HCT116 (cell line): ENCODE measurements around the gene MAP3K21. TPM values are rescaled to one million over a fixed set of nuclear protein-coding genes. Genes with fewer than 3 reads are reported as not detected.

Experiments
- ATAC-seq: fragments of 200-7000 bp; cut with Tn5 transposase; 2 replicates; pipeline ENCODE4 v1.9.1; 2020; ENCODE audit warnings: mild to moderate bottlenecking, moderate library complexity
- BruUV-seq: library from RNA; stranded (reverse); fragments of 400-500 nt; replicated peaks from 2 replicates; lab custom pipeline; 2021; lab: Mats Ljungman, UMichigan
- CTCF ChIA-PET: fragments of 300-600 bp; sonication (Branson Sonifier 250); formaldehyde crosslinking; loops from one replicate; lab custom pipeline; 2021; ENCODE audit warnings: antibody characterized with exemption; lab: Charles Lee
- POLR2A ChIA-PET: fragments of 300-600, 350-600 bp; sonication (Branson Sonifier 250); formaldehyde crosslinking; loops from one replicate; lab custom pipeline; 2021; ENCODE audit warnings: antibody characterized with exemption; lab: Charles Lee
- RAD21 ChIA-PET, 2 experiments: fragments of 300-600 bp; sonication (Branson Sonifier 250); formaldehyde crosslinking; loops; one replicate each; lab custom pipeline; 2023; ENCODE audit warnings: low total read pairs in 2 of 2; ENCODE audit not compliant: uncharacterized antibody in 2 of 2, unreplicated experiment in 2 of 2, low non-redundant PET in 1 of 2; lab: Charles Lee
- DNase-seq: peaks from one replicate; pipeline ENCODE4 v3.0.0-alpha.2; 2010; ENCODE audit warnings: low read depth, low spot score
- H2AFZ ChIP-seq: fragments of 200-600 bp; shearing (Covaris generic), sonication (generic); 2 replicates; pipeline ENCODE4 v1.6.1; 2017; ENCODE audit warnings: low read depth, mixed run types, mixed read lengths, antibody characterized with exemption, low read length; ENCODE audit not compliant: poor library complexity, severe bottlenecking
- H3K27ac ChIP-seq: 2 replicates; pipeline ENCODE4 v1.5.1; 2012; ENCODE audit warnings: low read depth, low read length
- H3K27me3 ChIP-seq: fragments of 200-600 bp; sonication (generic); 2 replicates; pipeline ENCODE4 v1.6.1; 2016; ENCODE audit warnings: mixed run types, low read length, mixed read lengths; ENCODE audit not compliant: insufficient read depth
- H3K36me3 ChIP-seq, 2 experiments: fragments of 200-500 bp in 1 of 2; fragments of 200-600 bp in 1 of 2; sonication (Bioruptor generic) in 1 of 2; sonication (generic) in 1 of 2; 2 replicates each; pipeline versions ENCODE4 v1.5.1 to v1.6.1; 2014 to 2016; ENCODE audit warnings: low read length in 2 of 2, inconsistent platforms in 1 of 2, mixed read lengths in 1 of 2, mixed run types in 1 of 2; ENCODE audit not compliant: insufficient read depth in 2 of 2, control insufficient read depth in 1 of 2
- H3K4me1 ChIP-seq, 2 experiments: fragments of 200-600 bp in 1 of 2; sonication (generic) in 1 of 2; 2 replicates each; pipeline versions ENCODE4 v1.5.1 to v1.6.1; 2012 to 2017; ENCODE audit warnings: low read length in 2 of 2, inconsistent platforms in 1 of 2, mild to moderate bottlenecking in 1 of 2, mixed read lengths in 1 of 2, mixed run types in 1 of 2, moderate library complexity in 1 of 2; ENCODE audit not compliant: insufficient read depth in 2 of 2, control insufficient read depth in 1 of 2
- H3K4me2 ChIP-seq: fragments of 200-600 bp; sonication (generic); 2 replicates; pipeline ENCODE4 v1.6.1; 2017; ENCODE audit warnings: mixed run types, low read length, mixed read lengths
- H3K4me3 ChIP-seq, 2 experiments: fragments of 200-600 bp in 1 of 2; sonication (generic) in 1 of 2; replicated peaks in 1 of 2; 2 replicates each; pipeline ENCODE4 v1.5.1; 2011 to 2016; ENCODE audit warnings: low read length in 2 of 2, control low read depth in 1 of 2, low read depth in 1 of 2, mild to moderate bottlenecking in 1 of 2, mixed read lengths in 1 of 2, mixed run types in 1 of 2
- H3K79me2 ChIP-seq: fragments of 200-600 bp; sonication (generic); 2 replicates; pipeline ENCODE4 v1.6.1; 2017; ENCODE audit warnings: mild to moderate bottlenecking, mixed run types, low read length, moderate library complexity, mixed read lengths; ENCODE audit not compliant: insufficient read depth
- H3K9ac ChIP-seq: fragments of 200-600 bp; sonication (generic); 2 replicates; pipeline ENCODE4 v1.6.1; 2016; ENCODE audit warnings: low read length, mixed read lengths
- H3K9me2 ChIP-seq: fragments of 200-600 bp; sonication (generic), shearing (Covaris generic); 2 replicates; pipeline ENCODE4 v1.6.1; 2017; ENCODE audit warnings: mixed run types, mild to moderate bottlenecking, moderate library complexity; ENCODE audit not compliant: insufficient read depth
- H3K9me3 ChIP-seq, 2 experiments: fragments of 200-500 bp in 1 of 2; fragments of 200-600 bp in 1 of 2; sonication (Bioruptor generic) in 1 of 2; sonication (generic) in 1 of 2; 2 replicates each; pipeline ENCODE4 v1.6.1; 2014 to 2017; ENCODE audit warnings: low read length in 2 of 2, mixed read lengths in 2 of 2, inconsistent platforms in 1 of 2, low read depth in 1 of 2, mild to moderate bottlenecking in 1 of 2, mixed run types in 1 of 2, moderate library complexity in 1 of 2; ENCODE audit not compliant: control insufficient read depth in 1 of 2, insufficient read depth in 1 of 2
- H4K20me1 ChIP-seq: fragments of 200-600 bp; sonication (generic), shearing (Covaris generic); 2 replicates; pipeline ENCODE4 v1.6.1; 2017; ENCODE audit warnings: mixed run types, mild to moderate bottlenecking, moderate library complexity; ENCODE audit not compliant: insufficient read depth
- CBX3 ChIP-seq: IDR thresholded peaks from 2 replicates; pipeline ENCODE4 v1.6.1; 2012; ENCODE audit warnings: low read depth
- CEBPB ChIP-seq: IDR thresholded peaks from 2 replicates; pipeline ENCODE4 v1.6.1; 2012; ENCODE audit warnings: low read depth
- EGR1 ChIP-seq: IDR thresholded peaks from 2 replicates; pipeline ENCODE4 v1.6.1; 2012; ENCODE audit warnings: low read depth
- ELF1 ChIP-seq: IDR thresholded peaks from 2 replicates; pipeline ENCODE4 v1.6.1; 2012; ENCODE audit warnings: low read depth, borderline replicate concordance
- EZH2phosphoT487 ChIP-seq: fragments of 200-600 bp; IDR thresholded peaks from 2 replicates; pipeline ENCODE4 v1.6.1; 2018; ENCODE audit warnings: antibody characterized with exemption, borderline replicate concordance
- FOSL1 ChIP-seq: IDR thresholded peaks from 2 replicates; pipeline ENCODE4 v1.6.1; 2012; ENCODE audit warnings: low read depth
- JUND ChIP-seq: IDR thresholded peaks from 2 replicates; pipeline ENCODE4 v1.6.1; 2012
- POLR2AphosphoS5 ChIP-seq: IDR thresholded peaks from 2 replicates; pipeline ENCODE4 v1.6.1; 2011; ENCODE audit warnings: mild to moderate bottlenecking, low read depth, low read length, moderate library complexity
- RAD21 ChIP-seq: IDR thresholded peaks from 2 replicates; pipeline ENCODE4 v1.6.1; 2012; ENCODE audit warnings: low read depth, mild to moderate bottlenecking
- SIN3A ChIP-seq: IDR thresholded peaks from 2 replicates; pipeline ENCODE4 v1.6.1; 2012; ENCODE audit warnings: low read depth
- SP1 ChIP-seq: IDR thresholded peaks from 2 replicates; pipeline ENCODE4 v1.6.1; 2012; ENCODE audit warnings: low read depth
- SRF ChIP-seq: IDR thresholded peaks from 2 replicates; pipeline ENCODE4 v1.6.1; 2012; ENCODE audit warnings: low read depth
- TCF7L2 ChIP-seq: IDR thresholded peaks from 2 replicates; pipeline ENCODE4 v1.7.0; 2011; ENCODE audit warnings: borderline replicate concordance, inconsistent platforms; ENCODE audit not compliant: insufficient read depth, insufficient read length; ENCODE audit errors: extremely low read depth
- YY1 ChIP-seq: IDR thresholded peaks from 2 replicates; pipeline ENCODE4 v1.6.1; 2011; ENCODE audit warnings: low read length, low read depth, moderate library complexity, mild to moderate bottlenecking; ENCODE audit not compliant: insufficient replicate concordance; ENCODE audit errors: extremely low read depth
- ZFX ChIP-seq: fragments of 450-650 bp; IDR thresholded peaks from 2 replicates; pipeline ENCODE4 v1.6.1; 2017
- ZNF274 ChIP-seq: fragments of 200-500 bp; sonication (Bioruptor generic); IDR thresholded peaks from 2 replicates; pipeline ENCODE4 v1.6.1; 2014; ENCODE audit warnings: mild to moderate bottlenecking, low read depth, low read length, inconsistent platforms
- intact Hi-C: fragments of 100-400 bp; cut with micrococcal nuclease; formaldehyde crosslinking; loops from 2 replicates; pipeline ENCODE4 v1.10.0; 2022
- total RNA-seq: library from RNA; stranded (reverse); gene quantifications from one replicate; pipeline ENCODE4 v1.2.1, GENCODE V29; 2021; ENCODE audit not compliant: unreplicated experiment
- TF ChIP-seq, protein P1 (sequence below): IDR thresholded peaks from 2 replicates; pipeline ENCODE4 v1.6.1; 2012; ENCODE audit warnings: low read depth
- TF ChIP-seq, protein P2 (sequence below), 3 experiments: fragments of 200-600 bp in 1 of 3; sonication (generic) in 1 of 3; IDR thresholded peaks in 2 of 3; conservative IDR thresholded peaks in 1 of 3; 2 replicates each; pipeline ENCODE4 v1.5.1; 2012 to 2017; ENCODE audit warnings: low read depth in 2 of 3, low read length in 2 of 3, antibody characterized with exemption in 1 of 3, borderline replicate concordance in 1 of 3, control low read depth in 1 of 3, mild to moderate bottlenecking in 1 of 3, mixed read lengths in 1 of 3, mixed run types in 1 of 3, moderate library complexity in 1 of 3; ENCODE audit not compliant: insufficient read depth in 1 of 3
- TF ChIP-seq, protein P3 (sequence below): IDR thresholded peaks from 2 replicates; pipeline ENCODE4 v1.6.1; 2011; ENCODE audit warnings: mild to moderate bottlenecking, low read length, moderate library complexity; ENCODE audit not compliant: insufficient replicate concordance; ENCODE audit errors: extremely low read depth

The MAP3K21 gene
- total RNA-seq, 1 experiment from 2014 or later: 19.1 TPM

DNA sequence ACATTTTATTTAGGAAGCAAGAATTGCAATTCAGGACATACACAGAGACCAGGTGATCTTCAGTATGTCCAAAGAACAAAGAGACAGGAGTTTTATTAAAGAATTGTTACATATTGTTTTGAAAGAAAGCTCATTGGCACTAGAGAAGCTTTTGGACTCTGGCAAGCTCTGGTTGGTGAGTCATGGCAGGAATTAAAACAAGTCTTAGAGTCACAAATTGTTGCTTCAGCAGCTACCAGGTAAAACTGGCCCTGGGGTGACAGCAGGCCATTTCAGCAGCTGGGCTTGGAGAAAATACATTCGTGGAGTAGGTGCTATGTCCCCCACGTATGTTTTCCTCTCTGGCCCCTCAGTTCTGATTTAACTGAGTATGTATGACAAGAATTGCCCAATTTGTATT, 58.8 kb downstream of the MAP3K21 start:
- H3K9ac ChIP-seq: no peak overlapping the region
- no peak for ATAC-seq
- no peaks in the 10 kb centered on the region for H4K20me1 ChIP-seq
- no peak overlapping the region for H3K27ac ChIP-seq
- peaks cover 0 to 4% of the 10 kb centered on the region in 2 experiments; a peak in 2 of 4 replicates for H3K36me3 ChIP-seq
- ChIA-PET RAD21 (no interaction called here), CTCF (interaction anchor here (1.1 to 1.2 kb wide), 2 partner anchors 22 to 680 kb away, joined by 3 read pairs; no protein-coding TSS in a partner anchor), POLR2A (no interaction called here)
- no peak overlapping the region for H3K4me3 ChIP-seq
- no peaks in the 10 kb centered on the region for H3K9me3 ChIP-seq
- H3K4me2 ChIP-seq: no peak overlapping the region
- BruUV-seq: no TSS peak
- intact Hi-C loops: no loop called here
- H3K79me2 ChIP-seq: no peaks in the 10 kb centered on the region
- H3K4me1 ChIP-seq: no peaks in the 10 kb centered on the region
- H2AFZ ChIP-seq: no peak overlapping the region
- no peaks in the 10 kb centered on the region for H3K27me3 ChIP-seq
- H3K9me2 ChIP-seq: no peaks in the 10 kb centered on the region
- no peak for TF ChIP-seq YY1
- no peak for TF ChIP-seq FOSL1
- TF ChIP-seq JUND: no peak
- TF ChIP-seq SRF: no peak
- TF ChIP-seq ZNF274: no peak
- TF ChIP-seq RAD21: no peak
- no peak for TF ChIP-seq ELF1
- TF ChIP-seq CEBPB: no peak
- TF ChIP-seq SP1: no peak
- TF ChIP-seq EGR1: no peak
- TF ChIP-seq ZFX: no peak
- TF ChIP-seq CBX3: no peak
- no peak for TF ChIP-seq TCF7L2
- TF ChIP-seq, protein P1, sequence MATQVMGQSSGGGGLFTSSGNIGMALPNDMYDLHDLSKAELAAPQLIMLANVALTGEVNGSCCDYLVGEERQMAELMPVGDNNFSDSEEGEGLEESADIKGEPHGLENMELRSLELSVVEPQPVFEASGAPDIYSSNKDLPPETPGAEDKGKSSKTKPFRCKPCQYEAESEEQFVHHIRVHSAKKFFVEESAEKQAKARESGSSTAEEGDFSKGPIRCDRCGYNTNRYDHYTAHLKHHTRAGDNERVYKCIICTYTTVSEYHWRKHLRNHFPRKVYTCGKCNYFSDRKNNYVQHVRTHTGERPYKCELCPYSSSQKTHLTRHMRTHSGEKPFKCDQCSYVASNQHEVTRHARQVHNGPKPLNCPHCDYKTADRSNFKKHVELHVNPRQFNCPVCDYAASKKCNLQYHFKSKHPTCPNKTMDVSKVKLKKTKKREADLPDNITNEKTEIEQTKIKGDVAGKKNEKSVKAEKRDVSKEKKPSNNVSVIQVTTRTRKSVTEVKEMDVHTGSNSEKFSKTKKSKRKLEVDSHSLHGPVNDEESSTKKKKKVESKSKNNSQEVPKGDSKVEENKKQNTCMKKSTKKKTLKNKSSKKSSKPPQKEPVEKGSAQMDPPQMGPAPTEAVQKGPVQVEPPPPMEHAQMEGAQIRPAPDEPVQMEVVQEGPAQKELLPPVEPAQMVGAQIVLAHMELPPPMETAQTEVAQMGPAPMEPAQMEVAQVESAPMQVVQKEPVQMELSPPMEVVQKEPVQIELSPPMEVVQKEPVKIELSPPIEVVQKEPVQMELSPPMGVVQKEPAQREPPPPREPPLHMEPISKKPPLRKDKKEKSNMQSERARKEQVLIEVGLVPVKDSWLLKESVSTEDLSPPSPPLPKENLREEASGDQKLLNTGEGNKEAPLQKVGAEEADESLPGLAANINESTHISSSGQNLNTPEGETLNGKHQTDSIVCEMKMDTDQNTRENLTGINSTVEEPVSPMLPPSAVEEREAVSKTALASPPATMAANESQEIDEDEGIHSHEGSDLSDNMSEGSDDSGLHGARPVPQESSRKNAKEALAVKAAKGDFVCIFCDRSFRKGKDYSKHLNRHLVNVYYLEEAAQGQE: no peak
- TF ChIP-seq EZH2phosphoT487: no peak
- TF ChIP-seq, protein P2, sequence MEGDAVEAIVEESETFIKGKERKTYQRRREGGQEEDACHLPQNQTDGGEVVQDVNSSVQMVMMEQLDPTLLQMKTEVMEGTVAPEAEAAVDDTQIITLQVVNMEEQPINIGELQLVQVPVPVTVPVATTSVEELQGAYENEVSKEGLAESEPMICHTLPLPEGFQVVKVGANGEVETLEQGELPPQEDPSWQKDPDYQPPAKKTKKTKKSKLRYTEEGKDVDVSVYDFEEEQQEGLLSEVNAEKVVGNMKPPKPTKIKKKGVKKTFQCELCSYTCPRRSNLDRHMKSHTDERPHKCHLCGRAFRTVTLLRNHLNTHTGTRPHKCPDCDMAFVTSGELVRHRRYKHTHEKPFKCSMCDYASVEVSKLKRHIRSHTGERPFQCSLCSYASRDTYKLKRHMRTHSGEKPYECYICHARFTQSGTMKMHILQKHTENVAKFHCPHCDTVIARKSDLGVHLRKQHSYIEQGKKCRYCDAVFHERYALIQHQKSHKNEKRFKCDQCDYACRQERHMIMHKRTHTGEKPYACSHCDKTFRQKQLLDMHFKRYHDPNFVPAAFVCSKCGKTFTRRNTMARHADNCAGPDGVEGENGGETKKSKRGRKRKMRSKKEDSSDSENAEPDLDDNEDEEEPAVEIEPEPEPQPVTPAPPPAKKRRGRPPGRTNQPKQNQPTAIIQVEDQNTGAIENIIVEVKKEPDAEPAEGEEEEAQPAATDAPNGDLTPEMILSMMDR (IDR thresholded peaks at IDR 0.05 in 2 of 3, conservative IDR thresholded peaks at IDR 0.05 in 1 of 3; ENCODE audit: borderline replicate concordance in 1 of 3, insufficient read depth in 1 of 3, low read depth in 2 of 3, low read length in 2 of 3): no peak
- no peak for TF ChIP-seq SIN3A
- TF ChIP-seq POLR2AphosphoS5: no peak
- TF ChIP-seq, protein P3, sequence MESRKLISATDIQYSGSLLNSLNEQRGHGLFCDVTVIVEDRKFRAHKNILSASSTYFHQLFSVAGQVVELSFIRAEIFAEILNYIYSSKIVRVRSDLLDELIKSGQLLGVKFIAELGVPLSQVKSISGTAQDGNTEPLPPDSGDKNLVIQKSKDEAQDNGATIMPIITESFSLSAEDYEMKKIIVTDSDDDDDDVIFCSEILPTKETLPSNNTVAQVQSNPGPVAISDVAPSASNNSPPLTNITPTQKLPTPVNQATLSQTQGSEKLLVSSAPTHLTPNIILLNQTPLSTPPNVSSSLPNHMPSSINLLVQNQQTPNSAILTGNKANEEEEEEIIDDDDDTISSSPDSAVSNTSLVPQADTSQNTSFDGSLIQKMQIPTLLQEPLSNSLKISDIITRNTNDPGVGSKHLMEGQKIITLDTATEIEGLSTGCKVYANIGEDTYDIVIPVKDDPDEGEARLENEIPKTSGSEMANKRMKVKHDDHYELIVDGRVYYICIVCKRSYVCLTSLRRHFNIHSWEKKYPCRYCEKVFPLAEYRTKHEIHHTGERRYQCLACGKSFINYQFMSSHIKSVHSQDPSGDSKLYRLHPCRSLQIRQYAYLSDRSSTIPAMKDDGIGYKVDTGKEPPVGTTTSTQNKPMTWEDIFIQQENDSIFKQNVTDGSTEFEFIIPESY: no peak
- no peak for DNase-seq
